H9 (cell line): ENCODE data around the gene CCDC185. TPM values are rescaled to one million over a fixed set of nuclear protein-coding genes. Genes with fewer than 3 reads are reported as not detected.

Experiments used
- DNase-seq: peaks from one replicate; pipeline ENCODE4 v3.0.0-alpha.2; 2017
- H2AFZ ChIP-seq: one replicate; pipeline ENCODE4 v1.6.1; 2013; ENCODE audit warnings: mild to moderate bottlenecking, low read length, control low read depth, moderate library complexity
- H2AK5ac ChIP-seq: 2 replicates; pipeline ENCODE4 v1.6.1; 2013; ENCODE audit warnings: low read length, control low read depth, mixed read lengths; ENCODE audit not compliant: insufficient read length
- H2BK120ac ChIP-seq: one replicate; pipeline ENCODE4 v1.6.1; 2013; ENCODE audit warnings: low read depth, mild to moderate bottlenecking, low read length, control low read depth, inconsistent platforms; ENCODE audit not compliant: poor library complexity, severe bottlenecking
- H2BK12ac ChIP-seq: 2 replicates; pipeline ENCODE4 v1.6.1; 2013; ENCODE audit warnings: low read length, control low read depth, mixed read lengths, low read depth; ENCODE audit not compliant: insufficient read length
- H2BK15ac ChIP-seq: 2 replicates; pipeline ENCODE4 v1.6.1; 2013; ENCODE audit warnings: low read depth, low read length, control low read depth
- H2BK20ac ChIP-seq: one replicate; pipeline ENCODE4 v1.6.1; 2013; ENCODE audit warnings: low read depth, mild to moderate bottlenecking, low read length, control low read depth, inconsistent platforms; ENCODE audit not compliant: poor library complexity, severe bottlenecking
- H2BK5ac ChIP-seq: 2 replicates; pipeline ENCODE4 v1.6.1; 2013; ENCODE audit warnings: low read length, control low read depth, mixed read lengths; ENCODE audit not compliant: insufficient read length
- H3K14ac ChIP-seq: 2 replicates; pipeline ENCODE4 v1.6.1; 2013; ENCODE audit warnings: low read length, control low read depth; ENCODE audit not compliant: insufficient read depth
- H3K18ac ChIP-seq: 2 replicates; pipeline ENCODE4 v1.6.1; 2013; ENCODE audit warnings: low read depth, mild to moderate bottlenecking, mixed read lengths, low read length, control low read depth; ENCODE audit not compliant: insufficient read length
- H3K23ac ChIP-seq: 2 replicates; pipeline ENCODE4 v1.6.1; 2013; ENCODE audit warnings: low read length, control low read depth, mixed read lengths, low read depth; ENCODE audit not compliant: insufficient read length
- H3K23me2 ChIP-seq: 2 replicates; pipeline ENCODE4 v1.6.1; 2013; ENCODE audit warnings: low read depth, mild to moderate bottlenecking, mixed read lengths, low read length, control low read depth; ENCODE audit not compliant: insufficient read length, poor library complexity, severe bottlenecking
- H3K27ac ChIP-seq: 2 replicates; pipeline ENCODE4 v1.5.1; 2013; ENCODE audit warnings: low read length, control low read depth, mixed read lengths, low read depth; ENCODE audit not compliant: insufficient read length
- H3K27me3 ChIP-seq: 2 replicates; pipeline ENCODE4 v1.6.1; 2013; ENCODE audit warnings: low read length, control low read depth, inconsistent platforms; ENCODE audit not compliant: insufficient read depth
- H3K4ac ChIP-seq: 2 replicates; pipeline ENCODE4 v1.6.1; 2013; ENCODE audit warnings: low read depth, mild to moderate bottlenecking, control low read depth, inconsistent platforms, low read length, moderate library complexity
- H3K4me1 ChIP-seq: 2 replicates; pipeline ENCODE4 v1.6.1; 2013; ENCODE audit warnings: low read length, control low read depth, inconsistent platforms; ENCODE audit not compliant: insufficient read depth
- H3K4me2 ChIP-seq: 2 replicates; pipeline ENCODE4 v1.6.1; 2013; ENCODE audit warnings: low read length, control low read depth, mixed read lengths; ENCODE audit not compliant: insufficient read length, insufficient read depth
- H3K56ac ChIP-seq: 2 replicates; pipeline ENCODE4 v1.6.1; 2013; ENCODE audit warnings: low read depth, mild to moderate bottlenecking, mixed read lengths, low read length, control low read depth; ENCODE audit not compliant: insufficient read length
- H3K79me1 ChIP-seq: 2 replicates; pipeline ENCODE4 v1.6.1; 2013; ENCODE audit warnings: low read depth, mild to moderate bottlenecking, moderate library complexity, low read length, control low read depth, inconsistent platforms; ENCODE audit not compliant: insufficient read depth, poor library complexity, severe bottlenecking
- H3K79me2 ChIP-seq: 2 replicates; pipeline ENCODE4 v1.6.1; 2013; ENCODE audit warnings: low read length, control low read depth, inconsistent platforms; ENCODE audit not compliant: insufficient read depth
- H3K9ac ChIP-seq: 2 replicates; pipeline ENCODE4 v1.6.1; 2013; ENCODE audit warnings: low read length, control low read depth, mixed read lengths; ENCODE audit not compliant: insufficient read length; ENCODE audit errors: extremely low read depth
- H3K9me3 ChIP-seq: one replicate; pipeline ENCODE4 v1.6.1; 2013; ENCODE audit warnings: low read depth, low read length, inconsistent platforms; ENCODE audit not compliant: control insufficient read depth
- H3T11ph ChIP-seq: one replicate; pipeline ENCODE4 v1.6.1; 2013; ENCODE audit warnings: mild to moderate bottlenecking, low read length, control low read depth, inconsistent platforms
- H4K20me1 ChIP-seq: one replicate; pipeline ENCODE4 v1.6.1; 2013; ENCODE audit not compliant: control insufficient read depth, insufficient read length, insufficient read depth
- H4K5ac ChIP-seq: 2 replicates; pipeline ENCODE4 v1.6.1; 2013; ENCODE audit warnings: low read depth, mild to moderate bottlenecking, mixed read lengths, low read length, control low read depth; ENCODE audit not compliant: insufficient read length
- H4K8ac ChIP-seq: replicated peaks from 2 replicates; pipeline ENCODE4 v1.6.1; 2013; ENCODE audit warnings: low read length, control low read depth, mixed read lengths, low read depth; ENCODE audit not compliant: insufficient read length
- H4K91ac ChIP-seq: 2 replicates; pipeline ENCODE4 v1.6.1; 2013; ENCODE audit warnings: low read depth, mild to moderate bottlenecking, moderate library complexity, mixed read lengths, low read length, control low read depth; ENCODE audit not compliant: insufficient read length
- H3K27ac Mint-ChIP-seq, 3 experiments: 2 replicates in 2 of 3; 3 replicates in 1 of 3; pipeline ENCODE4 v1.8.0; 2020 to 2021; ENCODE audit warnings: mixed read lengths in 3 of 3, mild to moderate bottlenecking in 1 of 3, moderate library complexity in 1 of 3
- H3K27me3 Mint-ChIP-seq: 2 replicates; pipeline ENCODE4 v1.8.0; 2021; ENCODE audit warnings: low read depth, mild to moderate bottlenecking, moderate library complexity, mixed read lengths
- H3K36me3 Mint-ChIP-seq, 3 experiments: 2 replicates in 2 of 3; 3 replicates in 1 of 3; pipeline ENCODE4 v1.8.0; 2020 to 2021; ENCODE audit warnings: low read depth in 3 of 3, mixed read lengths in 3 of 3; ENCODE audit not compliant: insufficient read depth in 1 of 3
- H3K4me1 Mint-ChIP-seq, 2 experiments: 2 replicates each; pipeline ENCODE4 v1.8.0; 2020; ENCODE audit warnings: mixed read lengths in 2 of 2
- H3K4me3 Mint-ChIP-seq, 2 experiments: 2 replicates in 1 of 2; 3 replicates in 1 of 2; pipeline ENCODE4 v1.8.0; 2020 to 2021; ENCODE audit warnings: mild to moderate bottlenecking in 2 of 2, mixed read lengths in 2 of 2, moderate library complexity in 1 of 2
- H3K9me3 Mint-ChIP-seq, 2 experiments: 2 replicates in 1 of 2; 3 replicates in 1 of 2; pipeline ENCODE4 v1.8.0; 2020; ENCODE audit warnings: mild to moderate bottlenecking in 2 of 2, mixed read lengths in 2 of 2, moderate library complexity in 1 of 2
- WGBS: extraction: QIAGEN DNeasy Blood & Tissue Kit; methylation state at CpG from one replicate; pipeline ENCODE4 v1.1.7; 2013; ENCODE audit warnings: missing lambda C conversion rate, low lambda C conversion rate, mixed read lengths; ENCODE audit not compliant: insufficient read length; ENCODE audit errors: extremely low coverage; 5-methylcytosine and 5-hydroxymethylcytosine counted together
- total RNA-seq: library from RNA; stranded (reverse); gene quantifications from 2 replicates; pipeline ENCODE4 v1.2.1, GENCODE V29; 2021
- TF ChIP-seq, protein P1 (sequence below): fragments of 200-600 bp; sonication (generic); conservative IDR thresholded peaks from 3 replicates; pipeline ENCODE4 v1.8.0; 2021; ENCODE audit warnings: antibody characterized with exemption, mild to moderate bottlenecking

Gene CCDC185
- total RNA-seq, 1 experiment from 2014 or later, result not detected

DNA sequence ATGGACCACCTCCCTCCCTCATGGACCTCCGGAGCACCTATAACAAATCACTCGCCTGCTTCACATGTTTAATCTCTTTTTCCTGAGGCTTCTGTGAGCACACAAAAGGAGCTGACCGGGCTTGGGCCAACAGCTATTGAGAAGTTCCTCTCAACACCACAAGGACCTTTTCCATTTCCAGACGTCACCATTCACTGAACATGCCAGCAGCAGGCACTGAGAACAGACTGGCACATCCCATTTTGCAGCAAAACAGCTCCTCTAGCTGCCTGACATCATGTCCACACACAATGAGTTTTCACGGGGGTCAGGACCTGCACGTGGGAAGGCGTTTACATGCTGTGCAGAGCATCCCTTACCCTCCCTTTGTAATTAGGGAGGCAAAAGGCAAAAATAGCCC lies 40.3 kb upstream of the CCDC185 start:
- Mint-ChIP-seq H3K27me3 (peaks cover 18% of the 10 kb centered on the region), H3K4me1 (peaks cover 13 to 20% of the 10 kb centered on the region in 2 experiments), H3K27ac (no peak overlapping the region), H3K9me3 (no peaks in the 10 kb centered on the region), H3K4me3 (no peak overlapping the region), H3K36me3 (no peaks in the 10 kb centered on the region)
- Histone ChIP-seq H4K91ac (no peak overlapping the region), H3K23ac (no peak overlapping the region), H3K79me2 (no peaks in the 10 kb centered on the region), H2AK5ac (no peak overlapping the region), H3K9me3 (no peaks in the 10 kb centered on the region), H3K18ac (no peak overlapping the region), H3K4me2 (no peak overlapping the region), H3K56ac (no peak overlapping the region), H2BK12ac (no peak overlapping the region), H3K23me2 (no peaks in the 10 kb centered on the region), H3K14ac (no peak overlapping the region), H3K27ac (no peak overlapping the region), H4K20me1 (no peaks in the 10 kb centered on the region), H3K4ac (no peak overlapping the region), H2AFZ (no peak overlapping the region), H3K79me1 (no peaks in the 10 kb centered on the region), H4K8ac (no peak overlapping the region), H2BK15ac (no peak overlapping the region), H3T11ph (no peak overlapping the region), H4K5ac (no peak overlapping the region), H2BK20ac (no peak overlapping the region), H3K9ac (no peak overlapping the region), H2BK5ac (no peak overlapping the region), H3K4me1 (no peaks in the 10 kb centered on the region), H3K27me3 (no peaks in the 10 kb centered on the region), H2BK120ac (no peak overlapping the region)
- no CpG with 5 or more reads among the region's 7 CpGs for WGBS
- no peak for DNase-seq
- TF ChIP-seq, protein P1, sequence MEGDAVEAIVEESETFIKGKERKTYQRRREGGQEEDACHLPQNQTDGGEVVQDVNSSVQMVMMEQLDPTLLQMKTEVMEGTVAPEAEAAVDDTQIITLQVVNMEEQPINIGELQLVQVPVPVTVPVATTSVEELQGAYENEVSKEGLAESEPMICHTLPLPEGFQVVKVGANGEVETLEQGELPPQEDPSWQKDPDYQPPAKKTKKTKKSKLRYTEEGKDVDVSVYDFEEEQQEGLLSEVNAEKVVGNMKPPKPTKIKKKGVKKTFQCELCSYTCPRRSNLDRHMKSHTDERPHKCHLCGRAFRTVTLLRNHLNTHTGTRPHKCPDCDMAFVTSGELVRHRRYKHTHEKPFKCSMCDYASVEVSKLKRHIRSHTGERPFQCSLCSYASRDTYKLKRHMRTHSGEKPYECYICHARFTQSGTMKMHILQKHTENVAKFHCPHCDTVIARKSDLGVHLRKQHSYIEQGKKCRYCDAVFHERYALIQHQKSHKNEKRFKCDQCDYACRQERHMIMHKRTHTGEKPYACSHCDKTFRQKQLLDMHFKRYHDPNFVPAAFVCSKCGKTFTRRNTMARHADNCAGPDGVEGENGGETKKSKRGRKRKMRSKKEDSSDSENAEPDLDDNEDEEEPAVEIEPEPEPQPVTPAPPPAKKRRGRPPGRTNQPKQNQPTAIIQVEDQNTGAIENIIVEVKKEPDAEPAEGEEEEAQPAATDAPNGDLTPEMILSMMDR, result no peak
